ENCODE measurements around the gene HTRA1. TPM values are rescaled to one million over a fixed set of nuclear protein-coding genes. Genes with fewer than 3 reads are reported as not detected.

HTRA1 gene
- total RNA-seq, 1 experiment from 2014 or later = 0.39 TPM

DNA sequence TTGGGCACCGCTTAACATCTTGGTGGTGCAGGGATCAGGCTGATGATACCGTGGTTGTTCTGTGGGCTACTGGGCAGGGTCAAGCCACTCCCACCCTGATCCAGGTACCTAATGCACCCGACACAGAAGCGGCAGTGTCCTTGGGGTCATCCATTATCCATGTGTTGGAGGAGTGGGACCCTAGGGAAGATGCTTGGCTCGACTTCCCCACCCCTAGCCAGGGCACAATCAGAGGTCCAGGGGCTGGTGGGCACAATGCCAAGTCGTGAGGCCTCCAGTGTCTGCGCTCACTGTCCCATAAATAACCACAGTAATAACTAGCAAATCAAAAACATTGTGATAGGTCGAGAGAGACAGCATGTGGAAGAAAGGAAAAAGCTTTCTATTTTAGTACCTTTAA lies 37.7 kb downstream of the HTRA1 start:
- DNase-seq (ENCODE audit: low read depth, low spot score) = no peak
- no peak overlapping the region for H3K27ac ChIP-seq (ENCODE audit: low read depth, low read length)
- H3K4me2 ChIP-seq (ENCODE audit: low read length) = no peak overlapping the region
- no peak for ATAC-seq
- intact Hi-C loops (cut with micrococcal nuclease) = no loop called here
- no peaks in the 10 kb centered on the region for H3K27me3 ChIP-seq (ENCODE audit: insufficient read depth, low read length)
- H3K79me2 ChIP-seq (ENCODE audit: insufficient read depth, low read length) = no peaks in the 10 kb centered on the region
- no peak overlapping the region for H2AFZ ChIP-seq (ENCODE audit: low read depth, low read length, poor library complexity, severe bottlenecking)
- ChIA-PET CTCF (interaction anchor here (2.3 kb wide), 1 partner anchor 66 kb away, joined by 9 read pairs; no protein-coding TSS in a partner anchor), RAD21 (ENCODE audit: low non-redundant PET in 1 of 2, low total read pairs in 2 of 2, uncharacterized antibody in 2 of 2, unreplicated experiment in 2 of 2) (no interaction called here), POLR2A (no interaction called here)
- H3K4me3 ChIP-seq (replicated peaks in 1 of 2; ENCODE audit: low read depth in 1 of 2, low read length in 2 of 2) = no peak overlapping the region
- H3K9me3 ChIP-seq (ENCODE audit: control insufficient read depth in 1 of 2, insufficient read depth in 1 of 2, low read depth in 1 of 2, low read length in 2 of 2) = no peaks in the 10 kb centered on the region
- H3K4me1 ChIP-seq (ENCODE audit: control insufficient read depth in 1 of 2, insufficient read depth in 2 of 2, low read length in 2 of 2) = peaks cover 11 to 35% of the 10 kb centered on the region in 2 experiments
- H3K36me3 ChIP-seq (ENCODE audit: control insufficient read depth in 1 of 2, insufficient read depth in 2 of 2, low read length in 2 of 2) = no peaks in the 10 kb centered on the region
- no peak overlapping the region for H3K9ac ChIP-seq (ENCODE audit: low read length)
- no peaks in the 10 kb centered on the region for H4K20me1 ChIP-seq (ENCODE audit: insufficient read depth)
- BruUV-seq (replicated peaks) = no TSS peak
- TF ChIP-seq JUND (IDR thresholded peaks at IDR 0.05) (no peak), CEBPB (IDR thresholded peaks at IDR 0.05; ENCODE audit: low read depth) (no peak), REST (IDR thresholded peaks at IDR 0.05; ENCODE audit: low read depth) (no peak), EZH2phosphoT487 (IDR thresholded peaks at IDR 0.05; ENCODE audit: borderline replicate concordance) (no peak), ZNF274 (IDR thresholded peaks at IDR 0.05; ENCODE audit: low read depth, low read length) (no peak), ZBTB33 (IDR thresholded peaks at IDR 0.05; ENCODE audit: extremely low read depth, insufficient replicate concordance, low read length) (no peak), EZH2 (IDR thresholded peaks at IDR 0.05) (no peak), YY1 (IDR thresholded peaks at IDR 0.05; ENCODE audit: extremely low read depth, insufficient replicate concordance, low read depth, low read length) (no peak), EGR1 (IDR thresholded peaks at IDR 0.05; ENCODE audit: low read depth) (no peak), FOSL1 (IDR thresholded peaks at IDR 0.05; ENCODE audit: low read depth) (no peak), ELF1 (IDR thresholded peaks at IDR 0.05; ENCODE audit: borderline replicate concordance, low read depth) (no peak), RAD21 (IDR thresholded peaks at IDR 0.05; ENCODE audit: low read depth) (no peak), SIN3A (IDR thresholded peaks at IDR 0.05; ENCODE audit: low read depth) (no peak), SRF (IDR thresholded peaks at IDR 0.05; ENCODE audit: low read depth) (no peak), MAX (IDR thresholded peaks at IDR 0.05) (no peak)
- TF ChIP-seq, protein P1, sequence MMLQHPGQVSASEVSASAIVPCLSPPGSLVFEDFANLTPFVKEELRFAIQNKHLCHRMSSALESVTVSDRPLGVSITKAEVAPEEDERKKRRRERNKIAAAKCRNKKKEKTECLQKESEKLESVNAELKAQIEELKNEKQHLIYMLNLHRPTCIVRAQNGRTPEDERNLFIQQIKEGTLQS (IDR thresholded peaks at IDR 0.05) = no peak
- no peaks in the 10 kb centered on the region for H3K9me2 ChIP-seq (ENCODE audit: insufficient read depth)
